Measurements from ENCODE around the gene MYO1E.
"Not testable (repeated sequence)": the region's sequence is repeated elsewhere in the genome, so short reads cannot be mapped to it uniquely, and the experiment has no call there.

MYO1E gene

DNA sequence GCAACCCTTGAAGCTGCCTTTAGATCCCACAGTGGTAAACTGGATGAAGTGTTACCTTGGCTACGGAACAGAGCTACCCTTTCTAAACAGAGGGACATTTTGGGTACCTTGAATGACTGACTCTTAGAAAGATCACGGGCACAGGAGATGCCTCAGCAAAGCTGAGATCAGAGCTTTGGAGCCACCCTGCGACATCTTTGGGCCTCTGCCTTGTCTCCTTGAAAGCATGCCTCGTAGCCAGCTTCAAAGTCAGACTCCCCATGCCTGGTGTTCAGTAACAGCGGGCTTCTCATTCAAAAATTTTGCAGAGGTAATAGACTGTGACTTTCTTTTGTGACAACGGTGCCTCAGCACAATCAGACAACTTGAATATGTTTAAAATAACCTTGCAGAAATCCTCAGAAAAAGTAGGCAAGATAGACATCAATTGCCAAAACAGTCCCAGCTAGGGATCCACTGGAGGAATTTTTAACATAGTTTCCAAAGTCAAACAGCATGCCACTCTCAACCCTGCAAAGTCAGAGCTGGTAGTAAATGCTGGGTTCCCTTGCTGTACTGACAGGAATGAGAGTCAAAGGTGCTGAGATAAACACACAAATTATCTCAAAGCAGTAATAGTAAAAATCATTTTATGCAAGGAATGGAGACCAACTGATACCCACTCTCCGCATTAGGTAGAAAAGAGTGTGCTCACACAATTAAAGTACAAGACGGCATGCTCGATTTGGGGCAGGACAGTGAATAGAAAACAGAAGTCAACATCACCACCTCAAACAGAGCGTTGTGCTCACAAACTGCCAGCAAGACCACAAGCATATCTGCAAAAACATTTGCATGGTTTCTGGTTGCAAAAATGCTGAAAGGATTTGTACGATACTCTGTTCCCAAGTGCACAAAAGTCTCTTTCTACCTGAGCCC, 82.1 kb downstream of the MYO1E start:
- no peak for DNase-seq

DNA sequence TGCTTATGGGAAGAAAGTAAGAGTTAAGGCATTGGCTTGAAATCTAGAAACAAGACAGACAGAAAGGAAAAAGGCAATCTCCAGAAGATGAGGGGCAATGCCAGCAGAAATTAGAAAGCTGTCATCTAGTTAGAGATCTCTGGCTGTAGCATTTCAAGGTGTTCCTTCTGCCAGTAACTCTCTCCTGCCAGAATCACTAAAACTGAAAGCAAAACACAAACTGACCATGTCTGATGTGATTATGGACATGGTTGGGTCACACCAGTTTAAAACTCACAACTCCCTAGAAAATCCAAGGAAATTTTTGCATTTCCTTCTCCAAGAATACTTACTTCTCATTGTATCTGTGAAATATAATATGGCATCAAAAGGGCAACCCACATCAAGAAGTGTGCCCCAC, 83.1 kb downstream of the MYO1E start:
- DNase-seq, result no peak

DNA sequence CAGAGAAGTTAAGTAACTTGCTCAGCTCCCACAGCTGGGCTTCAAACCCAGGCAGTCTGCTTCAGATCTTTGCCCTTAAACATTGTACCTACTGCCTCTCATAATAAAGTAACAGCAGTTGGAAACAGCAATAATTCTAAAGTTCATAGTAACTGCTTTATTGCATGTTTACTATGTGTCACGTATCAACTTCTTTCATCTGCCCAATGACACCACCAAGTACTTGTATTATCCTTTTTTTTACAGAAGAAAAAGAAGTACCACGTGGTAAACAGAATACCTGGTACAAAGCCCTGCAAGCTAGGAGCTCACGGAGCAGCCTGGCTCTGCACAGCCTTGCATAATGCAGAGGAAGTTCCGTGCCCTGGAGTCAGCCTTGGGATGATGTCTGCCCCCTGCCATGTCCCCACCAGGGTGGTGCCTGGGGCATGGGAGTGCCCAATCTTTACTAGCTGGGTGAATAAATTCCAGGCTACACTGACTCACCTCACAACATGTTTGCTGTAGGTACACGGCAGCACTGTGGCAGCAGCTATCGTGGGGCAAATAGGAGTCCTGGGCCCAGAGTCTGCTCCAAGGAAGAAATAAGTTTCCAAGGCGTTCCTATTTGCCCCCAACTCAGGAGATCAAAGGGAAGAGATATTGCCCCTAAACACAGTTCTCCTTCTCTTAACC, 88.8 kb downstream of the MYO1E start:
- no peak for DNase-seq

DNA sequence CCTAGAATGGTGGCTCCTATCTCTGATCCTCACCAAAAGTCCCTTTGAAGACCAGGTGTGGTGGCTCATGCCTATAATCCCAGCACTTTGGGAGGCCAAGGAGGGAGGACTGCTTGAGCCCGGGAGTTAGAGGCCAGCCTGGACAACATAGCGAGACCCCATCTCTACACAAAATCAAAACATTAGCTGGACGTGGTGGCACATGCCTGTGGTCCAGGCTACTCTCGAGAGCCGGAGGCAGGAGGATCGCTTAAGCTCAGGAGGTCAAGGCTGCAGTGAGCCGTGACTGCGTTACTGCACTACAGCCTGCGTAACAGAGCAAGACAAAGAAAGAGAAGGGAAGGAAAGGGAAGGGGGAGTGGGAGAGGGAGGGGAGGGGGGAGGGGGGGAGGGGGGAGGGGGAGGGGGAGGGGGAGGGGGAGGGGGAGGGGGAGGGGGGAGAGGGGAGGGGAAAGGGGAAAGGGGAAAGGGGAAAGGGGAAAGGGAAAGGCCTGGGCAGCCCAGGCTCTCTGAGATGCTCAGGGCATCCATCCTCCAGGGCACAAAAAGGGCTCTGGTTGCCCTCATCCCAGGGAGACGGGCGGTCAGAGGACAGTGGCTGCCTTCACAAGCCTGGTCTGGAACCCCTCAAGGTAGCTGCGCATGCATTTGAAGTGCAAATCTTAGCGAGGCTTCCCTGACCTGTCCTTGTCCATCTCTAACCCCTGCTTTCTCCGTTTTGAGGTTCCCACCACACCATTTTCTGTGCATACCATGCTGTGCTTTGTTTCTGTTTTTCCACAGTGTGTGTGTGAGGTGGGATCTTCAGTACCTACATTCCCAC, 89.9 kb downstream of the MYO1E start:
- no peak for DNase-seq

DNA sequence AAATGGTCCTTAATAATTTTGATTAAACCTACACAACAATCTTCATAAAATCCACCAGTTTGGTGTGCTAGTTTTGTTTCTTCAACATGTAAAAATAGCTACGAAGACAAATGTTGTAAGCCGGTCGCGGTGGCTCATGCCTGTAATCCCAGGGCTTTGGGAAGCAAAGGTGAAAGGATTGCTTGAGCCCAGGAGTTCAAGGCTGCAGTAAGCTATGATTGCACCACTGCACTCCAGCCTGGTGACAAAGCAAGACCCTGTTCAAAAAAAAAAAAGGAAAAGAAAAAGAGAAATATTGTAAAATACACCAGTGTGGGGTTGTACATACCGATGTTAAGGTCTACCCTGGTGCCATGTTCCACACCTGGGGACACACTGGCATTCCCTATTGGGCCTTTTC, 91.0 kb downstream of the MYO1E start:
- no peak for DNase-seq

DNA sequence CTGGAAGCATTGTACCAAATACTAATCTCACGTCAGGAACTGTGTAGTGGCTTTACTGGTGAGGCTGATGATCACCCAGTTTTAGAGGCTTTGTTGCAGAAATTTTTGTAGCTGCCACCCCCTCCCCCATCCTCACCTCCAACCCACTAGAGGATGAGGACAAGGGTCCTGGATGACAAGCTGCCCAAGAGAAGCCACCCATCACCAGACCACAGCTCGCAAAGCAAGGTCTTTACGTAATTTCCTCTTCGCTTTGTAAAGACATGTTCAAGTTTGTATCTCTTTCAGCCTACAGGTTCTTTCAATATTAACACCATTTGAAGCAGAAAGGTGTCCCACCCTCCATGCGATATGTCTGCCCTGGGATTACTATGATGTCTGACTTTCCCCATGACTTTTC, 91.8 kb downstream of the MYO1E start:
- DNase-seq, result no peak

DNA sequence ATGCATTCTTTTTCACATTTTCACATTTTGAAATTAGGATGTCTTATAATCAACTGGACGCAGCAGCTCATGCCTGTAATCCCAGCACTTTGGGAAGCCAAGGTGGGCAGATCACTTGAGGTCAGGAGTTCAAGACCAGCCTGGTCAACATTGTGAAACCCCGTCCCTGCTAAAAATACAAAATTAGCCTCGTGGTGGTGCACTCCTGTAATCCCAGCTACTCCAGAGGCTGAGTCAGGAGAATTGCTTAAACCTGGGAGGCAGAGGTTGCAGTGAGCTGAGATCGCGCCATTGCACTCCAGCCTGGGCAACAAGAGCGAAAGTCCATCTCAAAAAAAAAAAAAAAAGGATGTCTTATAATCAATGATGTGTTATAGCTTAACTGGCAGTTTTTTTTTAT, 92.4 kb downstream of the MYO1E start:
- not testable (repeated sequence) for DNase-seq

DNA sequence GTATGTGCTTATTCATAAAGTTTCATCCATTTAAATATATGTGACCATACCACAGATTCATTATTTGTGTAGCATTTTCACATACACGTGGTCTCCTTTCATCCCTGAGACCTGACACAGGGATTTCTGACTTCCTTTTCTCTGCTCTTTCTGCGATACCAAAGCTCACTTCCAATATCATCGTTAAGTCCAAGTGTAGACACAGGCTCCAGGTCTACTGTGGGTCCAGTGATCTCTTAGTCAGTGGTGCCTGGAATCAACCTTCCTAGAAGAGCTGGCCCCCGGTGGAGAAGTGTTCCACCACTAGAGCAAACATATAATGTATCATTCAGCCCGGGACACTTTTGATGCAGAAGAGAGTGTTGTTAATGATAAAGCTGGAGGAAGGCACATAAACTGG, 93.6 kb downstream of the MYO1E start:
- DNase-seq, result no peak

DNA sequence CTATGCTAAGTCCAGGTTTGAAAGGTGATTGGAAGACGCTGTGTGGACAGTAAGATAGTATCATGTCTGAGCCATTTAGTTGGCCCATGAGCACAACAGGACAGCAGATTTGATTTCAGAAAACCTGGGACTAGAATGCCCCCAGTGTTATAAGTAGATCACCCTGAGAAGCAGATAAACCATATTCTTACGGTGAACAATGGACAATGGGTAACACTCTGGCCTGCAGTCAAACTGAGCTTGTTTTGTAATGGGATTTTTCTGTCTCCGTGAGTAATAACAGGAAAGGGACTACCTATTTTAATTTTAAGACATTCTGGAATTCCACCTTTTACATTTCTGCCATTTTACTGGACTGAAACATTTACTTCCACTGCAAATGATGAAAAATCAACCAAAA, 94.6 kb downstream of the MYO1E start:
- no peak for DNase-seq

DNA sequence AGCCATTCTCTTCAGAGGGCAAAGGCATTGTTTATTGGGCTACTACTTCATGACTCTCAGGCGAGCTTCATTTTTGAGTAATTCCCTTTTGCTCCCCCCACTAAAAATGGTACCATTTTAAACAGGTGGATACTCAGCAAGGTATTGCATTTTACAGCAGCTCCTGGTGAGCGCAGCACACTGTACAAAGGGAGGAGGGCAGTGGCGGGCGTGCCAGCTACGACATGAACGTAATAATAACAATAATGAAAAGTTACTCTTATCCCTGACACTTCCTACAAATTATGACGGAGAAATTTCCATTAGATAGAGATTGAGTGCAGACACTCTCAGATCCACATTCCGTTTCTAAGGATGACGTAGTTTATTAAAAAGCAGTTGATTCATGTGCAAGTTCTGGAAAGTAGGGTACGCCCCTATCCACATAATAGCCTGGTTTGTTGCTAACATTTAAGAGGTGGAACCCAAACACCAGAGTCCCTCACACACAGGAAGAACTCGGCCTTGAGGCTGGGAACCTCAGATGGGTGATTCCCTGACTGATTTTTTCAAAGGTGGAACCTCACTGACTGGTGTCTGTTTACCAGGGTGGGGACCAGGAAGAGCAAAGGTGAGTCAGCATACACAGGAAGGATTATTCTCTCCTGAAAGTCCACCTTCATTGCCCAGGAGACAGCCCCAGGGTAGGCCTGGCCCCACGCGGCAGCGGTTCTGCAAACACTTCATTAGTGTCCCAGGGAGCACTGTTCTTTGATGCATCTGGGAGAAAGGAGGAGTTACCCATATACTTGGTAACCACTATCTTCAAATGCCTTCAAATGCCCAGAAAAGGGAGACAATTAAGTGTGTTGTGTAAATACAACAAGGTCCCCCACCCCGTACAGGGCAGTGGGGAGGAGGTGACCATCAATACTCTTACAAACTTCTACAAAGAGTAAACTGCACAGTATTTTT, 96.2 kb downstream of the MYO1E start:
- DNase-seq, result no peak

DNA sequence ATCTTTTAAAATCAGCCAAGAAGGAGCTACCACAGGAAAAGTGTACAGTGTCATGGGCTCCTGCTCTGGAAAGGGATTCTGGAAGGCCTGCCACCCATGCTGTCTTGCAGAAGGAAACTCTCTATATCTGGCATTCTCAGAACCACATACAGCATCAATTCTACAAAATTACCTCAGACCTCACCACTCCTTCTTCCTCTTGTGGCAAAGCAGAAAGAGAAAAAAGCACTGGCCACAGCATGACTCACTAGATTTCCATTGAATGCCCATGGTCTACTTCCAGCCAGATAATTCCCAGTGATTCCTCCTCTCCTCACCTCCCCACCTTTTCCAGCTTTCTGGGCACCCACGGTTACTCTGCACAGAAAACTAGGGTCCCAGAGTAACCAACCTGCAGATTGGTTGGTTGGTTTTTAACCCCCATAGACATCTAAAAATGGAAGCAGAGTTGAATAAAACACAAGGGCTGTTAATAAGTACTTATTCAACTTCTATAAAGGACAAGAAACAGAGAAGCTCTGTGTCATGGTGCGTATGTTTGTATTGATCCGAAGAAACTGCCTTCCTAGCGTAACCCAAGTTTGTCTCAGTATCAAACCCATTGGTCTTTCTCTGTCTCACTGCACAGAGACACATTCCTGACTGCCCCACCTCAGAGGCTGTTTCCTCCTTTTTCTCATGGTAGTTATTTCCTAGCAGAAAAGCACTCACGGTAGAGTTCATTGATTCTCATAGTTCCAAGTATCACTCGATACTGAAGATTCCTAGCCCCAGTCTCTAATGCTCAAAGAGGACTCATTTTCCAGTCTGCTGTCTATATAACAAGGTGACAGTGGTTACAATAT, 98.3 kb downstream of the MYO1E start:
- peak; percentile 14 for DNase-seq

DNA sequence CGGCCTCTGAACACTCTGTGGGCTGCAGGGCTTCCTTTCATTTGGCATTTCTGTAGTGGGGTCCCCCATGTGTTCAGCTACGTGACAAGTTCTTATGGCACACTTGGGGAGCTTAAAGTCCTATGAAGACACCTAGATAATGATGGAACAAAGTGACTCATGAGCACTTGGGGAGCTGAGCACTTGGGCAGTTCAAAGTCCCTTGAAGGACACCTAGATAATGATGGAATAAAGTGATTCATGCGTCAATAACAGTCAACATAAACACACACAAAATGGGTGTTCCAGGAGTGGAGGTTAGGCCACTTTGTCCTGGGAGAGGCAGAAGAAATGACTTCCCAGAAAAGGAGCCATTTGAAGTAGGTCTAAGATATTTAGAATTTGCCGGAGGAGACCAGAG, 99.4 kb downstream of the MYO1E start:
- no peak for DNase-seq

DNA sequence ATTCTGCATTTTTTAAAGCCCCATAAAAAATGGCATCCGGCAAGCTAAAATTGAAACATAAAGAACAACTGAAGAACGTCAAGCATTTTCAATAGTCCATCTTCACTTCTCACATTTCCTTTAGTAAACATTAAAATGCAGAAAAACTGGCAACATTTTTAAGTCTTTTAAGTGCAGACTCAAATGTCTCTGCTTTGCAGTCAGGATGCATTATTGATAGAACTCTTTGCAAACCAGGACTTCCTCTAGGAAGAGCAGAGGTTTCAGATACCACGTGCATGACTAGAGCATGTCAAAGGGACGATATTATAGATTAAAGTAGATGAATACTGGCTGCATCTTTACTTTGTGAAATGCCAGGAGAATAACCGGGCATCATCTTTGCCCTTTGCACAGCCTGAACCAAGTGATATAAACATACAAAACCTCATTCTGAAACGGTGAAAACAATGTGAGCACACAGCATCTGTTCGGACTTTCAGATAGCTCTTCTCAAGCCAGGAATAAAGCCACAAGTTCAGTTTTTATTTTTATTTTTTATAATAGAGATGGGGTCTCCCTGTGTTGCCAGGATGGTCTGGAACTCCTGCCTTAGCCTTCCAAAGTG, 101.0 kb downstream of the MYO1E start:
- no peak for DNase-seq

DNA sequence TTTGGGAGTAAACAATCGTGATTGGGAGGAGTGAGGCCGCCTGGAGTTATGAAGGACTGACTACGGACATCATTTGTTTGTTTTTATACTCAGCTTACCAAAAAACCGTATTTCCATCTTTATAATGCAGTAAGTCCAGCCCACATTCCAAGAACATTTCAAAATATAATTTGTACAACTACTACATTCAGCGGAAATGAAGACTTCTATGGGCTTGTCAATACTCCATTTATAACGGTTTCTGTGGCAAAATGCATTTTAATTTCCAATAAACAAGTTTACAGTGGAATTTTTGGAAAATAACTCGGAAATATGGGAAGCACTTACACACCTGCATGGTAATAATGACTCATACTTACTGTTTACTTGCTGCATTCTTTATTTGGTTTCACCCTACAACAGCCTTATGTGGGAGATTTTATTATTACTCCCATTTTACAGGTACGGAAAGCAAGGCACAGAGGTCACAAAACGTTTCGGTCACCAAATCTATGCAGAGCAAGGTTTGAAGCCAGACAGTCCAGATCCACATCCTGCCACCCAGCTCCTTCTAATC, 103.7 kb downstream of the MYO1E start:
- DNase-seq, result no peak

DNA sequence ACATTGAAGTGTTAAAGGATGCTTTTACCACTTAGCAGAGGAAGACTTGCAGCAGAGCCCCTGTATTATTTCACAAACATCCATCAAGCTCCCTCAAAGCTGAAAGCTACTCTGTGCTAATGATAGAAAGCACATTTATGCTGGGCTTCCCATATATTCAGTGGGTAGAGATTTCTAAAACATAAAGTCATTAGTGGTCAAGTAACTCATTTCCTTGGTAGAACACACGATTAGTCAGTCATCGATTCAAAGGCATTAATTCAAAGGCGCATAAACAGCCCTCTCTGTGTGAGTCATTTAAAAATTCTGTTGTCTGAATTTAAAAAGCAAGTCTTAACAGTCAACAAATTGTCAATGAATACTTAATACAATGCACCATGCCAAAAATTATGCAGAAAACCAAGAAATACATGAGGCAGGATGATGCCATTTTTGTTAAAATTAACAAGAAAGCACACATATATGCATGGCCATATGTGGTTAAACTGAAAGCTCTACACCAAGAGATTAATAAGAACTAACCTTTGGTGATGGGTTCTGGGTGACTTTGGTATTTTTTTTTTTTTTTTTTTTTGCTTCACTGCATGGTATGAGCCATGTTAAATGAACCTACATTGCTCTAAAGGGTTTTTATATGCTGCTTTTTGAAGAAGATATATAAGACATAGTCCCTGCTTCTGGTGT, 104.4 kb downstream of the MYO1E start:
- no peak for DNase-seq

DNA sequence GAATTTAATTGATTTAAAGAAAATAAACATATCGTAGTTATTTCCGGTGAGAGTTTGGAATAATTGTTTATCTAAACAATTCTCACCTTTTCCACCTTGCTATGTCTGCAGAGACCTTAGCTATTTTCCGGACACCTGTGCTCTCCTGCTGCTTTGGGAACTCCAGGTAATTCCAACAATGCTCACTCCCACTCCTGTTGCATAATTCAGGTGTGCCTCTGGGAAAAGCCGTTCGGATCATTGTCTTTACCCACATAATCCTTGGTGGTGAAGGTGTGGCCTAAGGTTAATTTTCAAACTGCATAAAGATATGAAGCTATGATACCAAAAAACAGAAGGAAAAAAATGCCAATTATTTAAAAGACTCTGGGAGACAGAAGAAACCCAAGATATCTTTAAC, 106.6 kb downstream of the MYO1E start:
- no peak for DNase-seq

DNA sequence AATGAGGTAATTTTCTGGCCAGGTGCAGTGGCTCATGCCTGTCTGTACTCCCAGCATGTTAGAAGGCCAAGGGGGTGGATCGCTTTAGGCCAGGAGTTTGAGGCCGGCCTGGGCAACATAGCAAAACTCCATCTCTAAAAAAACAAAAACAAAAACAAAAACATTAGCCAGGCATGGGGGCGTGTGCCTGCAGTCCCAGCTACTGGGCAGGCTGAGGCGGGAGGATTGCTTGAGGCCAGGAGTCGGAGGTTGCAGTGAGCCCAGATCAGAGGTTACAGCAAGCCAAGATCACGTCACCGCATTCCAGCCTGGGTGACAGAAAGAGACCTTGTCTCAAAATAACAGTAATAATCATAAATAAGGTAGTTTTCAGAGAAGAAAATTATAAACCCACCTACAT, 110.4 kb downstream of the MYO1E start:
- DNase-seq, result no peak

DNA sequence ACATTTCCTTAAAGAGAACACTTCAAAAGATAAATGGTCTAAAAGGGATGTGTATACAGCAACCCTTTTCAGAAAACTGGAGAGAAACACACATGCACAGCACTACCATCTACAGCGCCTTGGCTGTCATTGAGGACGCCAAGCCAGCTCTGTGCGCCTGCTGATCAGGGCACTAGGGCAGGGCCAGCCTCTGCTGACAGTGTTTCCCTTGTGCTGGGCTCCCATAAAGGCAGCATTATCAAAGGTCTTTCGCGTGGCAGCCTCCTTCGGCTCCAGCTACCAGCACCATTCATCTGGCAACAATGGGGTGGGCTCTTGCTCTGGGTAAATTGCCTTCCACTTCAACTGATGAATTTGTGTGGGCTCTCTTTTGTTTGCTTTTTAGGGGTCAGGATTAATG, 112.6 kb downstream of the MYO1E start:
- no peak for DNase-seq

DNA sequence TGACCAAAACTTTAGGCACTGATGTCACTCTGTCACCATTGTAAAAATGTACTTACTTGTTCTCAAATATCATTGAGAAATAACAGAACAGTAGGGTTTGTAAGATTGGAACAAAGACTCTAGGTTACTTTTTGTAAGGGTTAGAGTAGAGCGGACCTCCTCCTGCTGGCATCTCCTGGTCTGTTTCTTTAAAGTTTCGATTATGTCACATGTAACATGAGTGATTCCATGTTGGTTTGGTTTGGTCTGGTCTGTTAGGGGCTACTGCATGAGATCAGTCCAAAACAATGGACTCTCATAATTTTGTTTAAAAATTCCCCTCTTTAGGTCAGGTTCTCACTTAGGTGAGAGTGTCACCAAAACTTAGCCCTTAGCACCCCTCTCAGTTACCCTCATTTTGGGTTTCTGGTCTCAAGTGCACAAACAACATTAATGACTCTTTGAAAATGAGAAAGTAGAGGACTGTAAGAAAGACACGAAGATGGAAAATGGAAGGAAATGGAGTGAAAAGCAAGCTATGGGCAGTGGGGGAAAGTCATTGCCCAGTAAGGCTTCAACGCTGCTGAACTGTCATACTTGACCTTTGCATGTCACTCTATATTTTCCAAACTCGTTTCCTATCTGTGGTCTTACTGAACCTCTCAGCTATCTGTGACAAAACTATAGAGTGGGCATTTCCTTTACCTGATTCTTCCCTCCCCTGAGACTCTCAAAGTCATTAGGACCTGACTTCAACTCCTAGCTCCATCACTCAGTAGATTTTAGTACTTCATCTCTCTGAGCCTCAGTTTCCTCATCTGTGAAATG, 113.3 kb downstream of the MYO1E start:
- DNase-seq, result no peak
